Testis (tissue), 3 donors: ENCODE results near the gene KIAA0753. TPM values are rescaled to one million over a fixed set of nuclear protein-coding genes. Genes with fewer than 3 reads are reported as not detected.

ENCODE experiments used
- DNase-seq: peaks from one replicate; pipeline ENCODE4 v3.0.0-alpha.2; 2019
- H3K27ac ChIP-seq, 2 donors: fragments of 200-600 bp; sonication (generic); one replicate each; pipeline ENCODE4 v1.5.1; 2019
- H3K27me3 ChIP-seq: fragments of 200-600 bp; sonication (generic); one replicate; pipeline ENCODE4 v1.5.1; 2019
- H3K36me3 ChIP-seq: fragments of 200-600 bp; sonication (generic); one replicate; pipeline ENCODE4 v1.5.1; 2017; ENCODE audit warnings: low read depth; ENCODE audit errors: missing control alignments
- H3K4me1 ChIP-seq: fragments of 200-600 bp; sonication (generic); one replicate; pipeline ENCODE4 v1.5.1; 2019
- H3K4me3 ChIP-seq, 2 donors: fragments of 200-600 bp; sonication (generic); one replicate each; pipeline ENCODE4 v1.5.1; 2017 to 2019
- H3K9me3 ChIP-seq: fragments of 200-600 bp; sonication (generic); one replicate; pipeline ENCODE4 v1.5.1; 2017
- POLR2A ChIP-seq: fragments of 450-650 bp; IDR thresholded peaks from one replicate; pipeline ENCODE4 v1.6.1; 2017; ENCODE audit warnings: antibody characterized with exemption, mild to moderate bottlenecking, moderate library complexity
- WGBS, 2 donors: methylation state at CpG; one replicate each; pipeline ENCODE4 v1.1.5; 2018; 5-methylcytosine and 5-hydroxymethylcytosine counted together
- intact Hi-C: fragments of 100-400 bp; cut with DNase I; formaldehyde crosslinking; loops from one replicate; pipeline ENCODE4 v1.15.1; 2023; ENCODE audit warnings: low total_unique reads
- microRNA-seq, 2 donors: library from miRNA; unstranded; fragments of <30 nt; microRNA quantifications; one replicate each; pipeline ENCODE4, GENCODE V29; 2016; ENCODE audit warnings: borderline number of aligned reads in 2 of 2, borderline replicate concordance in 1 of 2
- polyA plus RNA-seq: library from polyadenylated mRNA; stranded (reverse); fragments of 350-450 nt; fragmentation: Illumina TruSeq; extraction: RNeasy Lipid Tissue Mini Kit (QIAGEN cat#74804); gene quantifications from one replicate; pipeline ENCODE4 v1.2.3, GENCODE V29; 2014; ENCODE audit warnings: low read depth, low replicate concordance; ENCODE audit not compliant: insufficient read depth
- small RNA-seq, 2 donors: library from RNA; depleted of rRNA; stranded (forward); fragments of <200 nt; gene quantifications; one replicate each; pipeline ENCODE3, GENCODE V24; 2016
- total RNA-seq, 2 donors: library from RNA; depleted of rRNA; stranded (reverse); fragments of >200 nt; gene quantifications; one replicate each; pipeline ENCODE4 v1.2.3, GENCODE V29; 2016
- TF ChIP-seq, protein P1 (sequence below), 3 experiments: fragments of 450-650 bp in 2 of 3; fragments of 200-600 bp in 1 of 3; sonication (generic) in 1 of 3; IDR thresholded peaks; one replicate each; pipeline ENCODE4 v1.5.1; 2016 to 2019; ENCODE audit warnings: antibody characterized with exemption in 3 of 3, mild to moderate bottlenecking in 2 of 3, moderate library complexity in 1 of 3

The KIAA0753 gene
- total and polyA plus RNA-seq, 3 donors from 2014 or later, result 43.9 to 59.8 (median 44.7) TPM

GRCh38 chr17:6530324-6530920 is 110.1 kb downstream of the KIAA0753 start:
- no peak for DNase-seq
- Histone ChIP-seq H3K4me3 (no peak overlapping the region), H3K36me3 (no peaks in the 10 kb centered on the region), H3K27ac (no peak overlapping the region), H3K4me1 (no peaks in the 10 kb centered on the region), H3K9me3 (no peaks in the 10 kb centered on the region), H3K27me3 (no peaks in the 10 kb centered on the region)
- 81 to 93% methylated on average over 5 of the region's 5 CpGs for WGBS, 2 donors
- TF ChIP-seq POLR2A, result no peak
- TF ChIP-seq, protein P1, sequence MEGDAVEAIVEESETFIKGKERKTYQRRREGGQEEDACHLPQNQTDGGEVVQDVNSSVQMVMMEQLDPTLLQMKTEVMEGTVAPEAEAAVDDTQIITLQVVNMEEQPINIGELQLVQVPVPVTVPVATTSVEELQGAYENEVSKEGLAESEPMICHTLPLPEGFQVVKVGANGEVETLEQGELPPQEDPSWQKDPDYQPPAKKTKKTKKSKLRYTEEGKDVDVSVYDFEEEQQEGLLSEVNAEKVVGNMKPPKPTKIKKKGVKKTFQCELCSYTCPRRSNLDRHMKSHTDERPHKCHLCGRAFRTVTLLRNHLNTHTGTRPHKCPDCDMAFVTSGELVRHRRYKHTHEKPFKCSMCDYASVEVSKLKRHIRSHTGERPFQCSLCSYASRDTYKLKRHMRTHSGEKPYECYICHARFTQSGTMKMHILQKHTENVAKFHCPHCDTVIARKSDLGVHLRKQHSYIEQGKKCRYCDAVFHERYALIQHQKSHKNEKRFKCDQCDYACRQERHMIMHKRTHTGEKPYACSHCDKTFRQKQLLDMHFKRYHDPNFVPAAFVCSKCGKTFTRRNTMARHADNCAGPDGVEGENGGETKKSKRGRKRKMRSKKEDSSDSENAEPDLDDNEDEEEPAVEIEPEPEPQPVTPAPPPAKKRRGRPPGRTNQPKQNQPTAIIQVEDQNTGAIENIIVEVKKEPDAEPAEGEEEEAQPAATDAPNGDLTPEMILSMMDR (IDR thresholded peaks at IDR 0.05), result no peak
- intact Hi-C loops, result no loop called here

GRCh38 chr17:6528557-6528956 is 112.0 kb downstream of the KIAA0753 start:
- Histone ChIP-seq H3K36me3 (no peaks in the 10 kb centered on the region), H3K27me3 (no peaks in the 10 kb centered on the region), H3K4me3 (no peak overlapping the region), H3K27ac (no peak overlapping the region), H3K4me1 (no peaks in the 10 kb centered on the region), H3K9me3 (no peaks in the 10 kb centered on the region)
- whole genome bisulfite sequencing, 2 donors, result 56 to 75% methylated on average over 3 of the region's 3 CpGs
- intact Hi-C loops, result no loop called here
- TF ChIP-seq, protein P1 (IDR thresholded peaks at IDR 0.05), result no peak
- TF ChIP-seq POLR2A, result no peak
- DNase-seq, result no peak

Small RNAs within 50 kb of the gene (microRNA-seq; reads per million reads assigned to microRNA genes)
- gene MIR4520-1 (0 reads per million in 2 donors), gene MIR4520-2 (0 reads per million in 2 donors)

Small RNAs within 50 kb of the gene (small RNA-seq; reads per million reads assigned to genes)
- gene MIR4520-1 (0 reads per million in 2 donors), gene RNA5SP435 (1.2 to 2.0 reads per million in 2 donors)

Other genes starting within 250 kb of the KIAA0753 start
- gene AIPL1, start 205.6 kb downstream of the KIAA0753 start, total RNA-seq, result 1 to 10 TPM in 1 of 2 donors, under 1 TPM in 1; 0.37 to 1.0 TPM
- 0.49 TPM for gene AIPL1, start 205.6 kb downstream of the KIAA0753 start, polyA plus RNA-seq
- 1 to 10 TPM; 1.3 to 1.8 TPM for gene PIMREG, start 196.3 kb downstream of the KIAA0753 start, total RNA-seq
- gene PIMREG, start 196.3 kb downstream of the KIAA0753 start, polyA plus RNA-seq, result 0.73 TPM
- 1 to 10 TPM; 6.7 to 7.3 TPM for gene PITPNM3, start 84.2 kb downstream of the KIAA0753 start, total RNA-seq
- gene PITPNM3, start 84.2 kb downstream of the KIAA0753 start, polyA plus RNA-seq, result 6.3 TPM
- gene TXNDC17, start 349 bp upstream of the KIAA0753 start, total RNA-seq, result 100 to 1,000 TPM; 119 TPM
- 101 TPM for gene TXNDC17, start 349 bp upstream of the KIAA0753 start, polyA plus RNA-seq
- 10 to 100 TPM; 14.9 to 19.3 TPM for gene MED31, start 10.9 kb upstream of the KIAA0753 start, total RNA-seq
- 31.3 TPM for gene MED31, start 10.9 kb upstream of the KIAA0753 start, polyA plus RNA-seq
- 10 to 100 TPM in 1 of 2 donors, 1 to 10 TPM in 1; 6.9 to 10.3 TPM for gene C17orf100, start 11.1 kb upstream of the KIAA0753 start, total RNA-seq
- 12.4 TPM for gene C17orf100, start 11.1 kb upstream of the KIAA0753 start, polyA plus RNA-seq
- 1 to 10 TPM; 3.1 to 3.3 TPM for gene SLC13A5, start 72.7 kb upstream of the KIAA0753 start, total RNA-seq
- gene SLC13A5, start 72.7 kb upstream of the KIAA0753 start, polyA plus RNA-seq, result 13.0 TPM
- 10 to 100 TPM; 26.8 to 39.6 TPM for gene XAF1, start 115.3 kb upstream of the KIAA0753 start, total RNA-seq
- 10.4 TPM for gene XAF1, start 115.3 kb upstream of the KIAA0753 start, polyA plus RNA-seq
- gene FBXO39, start 135.5 kb upstream of the KIAA0753 start, total RNA-seq, result 10 to 100 TPM; 19.9 to 46.9 TPM
- 62.0 TPM for gene FBXO39, start 135.5 kb upstream of the KIAA0753 start, polyA plus RNA-seq
- 10 to 100 TPM in 1 of 2 donors, 1 to 10 TPM in 1; 7.0 to 15.6 TPM for gene TEKT1, start 191.0 kb upstream of the KIAA0753 start, total RNA-seq
- gene TEKT1, start 191.0 kb upstream of the KIAA0753 start, polyA plus RNA-seq, result 61.3 TPM